WTC11 (cell line): ENCODE measurements around the gene NCAPD2. TPM values are rescaled to one million over a fixed set of nuclear protein-coding genes. Genes with fewer than 3 reads are reported as not detected.
"Not testable (repeated sequence)": the region's sequence is repeated elsewhere in the genome, so short reads cannot be mapped to it uniquely, and the experiment has no call there.

ENCODE experiments used
- ATAC-seq: fragments of 200-7000 bp; cut with Tn5 transposase; 2 replicates; pipeline ENCODE4 v1.10.0; 2021; ENCODE audit warnings: mild to moderate bottlenecking, moderate library complexity
- CTCF ChIA-PET: fragments of 300-600 bp; sonication (Branson Sonifier 250); formaldehyde crosslinking; loops from one replicate; lab custom pipeline; 2021; ENCODE audit warnings: antibody characterized with exemption; lab: Charles Lee
- POLR2A ChIA-PET: fragments of 350-600 bp; sonication (Branson Sonifier 250); formaldehyde crosslinking; loops from one replicate; lab custom pipeline; 2021; ENCODE audit warnings: antibody characterized with exemption; lab: Charles Lee
- DNase-seq: peaks from one replicate; pipeline ENCODE4 v3.0.0; 2021; ENCODE audit warnings: low spot score
- H3K27ac Mint-ChIP-seq: 2 replicates; pipeline ENCODE4 v1.8.0; 2021; ENCODE audit warnings: mixed read lengths
- H3K27me3 Mint-ChIP-seq: 2 replicates; pipeline ENCODE4 v1.8.0; 2021; ENCODE audit warnings: low read depth, mild to moderate bottlenecking, moderate library complexity, mixed read lengths
- H3K36me3 Mint-ChIP-seq: 2 replicates; pipeline ENCODE4 v1.8.0; 2021; ENCODE audit warnings: mixed read lengths
- H3K4me1 Mint-ChIP-seq: 2 replicates; pipeline ENCODE4 v1.8.0; 2022; ENCODE audit warnings: mixed read lengths
- H3K4me3 Mint-ChIP-seq: 2 replicates; pipeline ENCODE4 v1.8.0; 2021; ENCODE audit warnings: mild to moderate bottlenecking, moderate library complexity, mixed read lengths
- H3K9me3 Mint-ChIP-seq: 2 replicates; pipeline ENCODE4 v1.8.0; 2021; ENCODE audit warnings: mixed read lengths
- CTCF ChIP-seq: fragments of 200-600 bp; IDR thresholded peaks from 2 replicates; pipeline ENCODE4 v1.8.0; 2022; ENCODE audit warnings: antibody characterized with exemption
- GTF2I ChIP-seq: fragments of 250-450 bp; sonication (Bioruptor Pico); conservative IDR thresholded peaks from 2 replicates; pipeline ENCODE4 v1.4.0; 2021; ENCODE audit warnings: mild to moderate bottlenecking
- HMGXB4 ChIP-seq: sonication (generic); formaldehyde crosslinking; IDR thresholded peaks from 2 replicates; pipeline ENCODE4 v1.8.1; 2023; ENCODE audit warnings: mild to moderate bottlenecking, moderate library complexity, missing genetic modification reagents
- NFYB ChIP-seq: sonication (generic); formaldehyde crosslinking; conservative IDR thresholded peaks from 2 replicates; pipeline ENCODE4 v1.8.0; 2022; ENCODE audit warnings: low read depth, missing genetic modification reagents
- NR3C1 ChIP-seq: sonication (generic); formaldehyde crosslinking; conservative IDR thresholded peaks from 2 replicates; pipeline ENCODE4 v1.8.1; 2023; ENCODE audit warnings: low read depth, mild to moderate bottlenecking, missing genetic modification reagents
- RELA ChIP-seq: sonication (generic); formaldehyde crosslinking; IDR thresholded peaks from 2 replicates; pipeline ENCODE4 v1.8.1; 2022; ENCODE audit warnings: missing genetic modification reagents, mild to moderate bottlenecking, borderline replicate concordance
- RORB ChIP-seq: fragments of 250-450 bp; sonication (Bioruptor Pico); IDR thresholded peaks from 2 replicates; pipeline ENCODE4 v1.9.0; 2021; ENCODE audit warnings: mild to moderate bottlenecking
- total RNA-seq: library from RNA; stranded (reverse); gene quantifications from 3 replicates; pipeline ENCODE4 v1.2.3, GENCODE V29; 2021
- TF ChIP-seq, protein P1 (sequence below): sonication (generic); formaldehyde crosslinking; IDR thresholded peaks from 2 replicates; pipeline ENCODE4 v1.8.1; 2022; ENCODE audit warnings: mild to moderate bottlenecking, moderate library complexity, missing genetic modification reagents
- TF ChIP-seq, protein P2 (sequence below): sonication (generic); formaldehyde crosslinking; IDR thresholded peaks from 2 replicates; pipeline ENCODE4 v1.8.1; 2023; ENCODE audit warnings: mild to moderate bottlenecking, missing genetic modification reagents, moderate library complexity

NCAPD2 gene
- total RNA-seq, 1 experiment from 2014 or later: 141 TPM

GRCh38 chr12:6465467-6466183 lies 28.3 kb upstream of the NCAPD2 start:
- Mint-ChIP-seq H3K4me3 (no peak overlapping the region), H3K36me3 (peaks cover 55% of the 10 kb centered on the region), H3K27me3 (peaks cover 7% of the 10 kb centered on the region), H3K9me3 (no peaks in the 10 kb centered on the region)
- no peak for TF ChIP-seq NFYB (CRISPR knock-in tag)
- TF ChIP-seq CTCF: peak; percentile 74
- no peak for TF ChIP-seq HMGXB4 (CRISPR knock-in tag)
- TF ChIP-seq, all 79 proteins: peak for 1
- peak; percentile 71 for ATAC-seq
- peaks cover 19% of the 10 kb centered on the region for H3K4me1 Mint-ChIP-seq
- ChIA-PET CTCF (interaction anchor here (0.6 to 3.2 kb wide), 53 partner anchors 9 to 477 kb away, joined by 3 to 77 read pairs (median 5); partner anchors contain the start of genes CD27, LTBR, MRPL51 and TAPBPL), POLR2A (interaction anchor here (0.6 to 1.2 kb wide), 8 partner anchors 28 to 139 kb away, joined by 3 to 6 read pairs (median 3); partner anchors contain the start of genes MRPL51 and SCNN1A)
- peak; percentile 52 for DNase-seq
- no peak overlapping the region for H3K27ac Mint-ChIP-seq

DNA sequence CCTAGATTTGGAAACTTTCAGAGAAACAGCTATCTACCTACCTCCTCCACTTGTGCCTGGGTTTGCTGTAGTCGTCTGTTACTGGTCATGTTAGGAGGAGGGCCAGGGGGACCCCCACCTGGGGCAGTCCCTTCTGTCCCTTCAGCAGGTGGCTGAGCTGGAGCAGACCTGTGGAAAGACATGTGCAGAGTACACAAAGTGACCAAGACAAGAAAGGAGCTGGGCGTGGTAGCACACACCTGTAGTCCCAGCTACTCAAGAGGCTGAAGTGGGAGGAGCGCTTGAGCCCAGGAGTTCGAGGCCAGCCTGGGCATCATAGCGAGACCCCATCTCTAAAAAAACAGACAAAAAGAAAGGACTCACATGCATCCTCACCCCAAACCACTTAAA lies 27.7 kb upstream of the NCAPD2 start:
- H3K4me3 Mint-ChIP-seq: no peak overlapping the region
- ATAC-seq (no peak), DNase-seq (no peak)
- TF ChIP-seq, protein P1, sequence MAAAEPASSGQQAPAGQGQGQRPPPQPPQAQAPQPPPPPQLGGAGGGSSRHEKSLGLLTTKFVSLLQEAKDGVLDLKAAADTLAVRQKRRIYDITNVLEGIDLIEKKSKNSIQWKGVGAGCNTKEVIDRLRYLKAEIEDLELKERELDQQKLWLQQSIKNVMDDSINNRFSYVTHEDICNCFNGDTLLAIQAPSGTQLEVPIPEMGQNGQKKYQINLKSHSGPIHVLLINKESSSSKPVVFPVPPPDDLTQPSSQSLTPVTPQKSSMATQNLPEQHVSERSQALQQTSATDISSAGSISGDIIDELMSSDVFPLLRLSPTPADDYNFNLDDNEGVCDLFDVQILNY (CRISPR knock-in tag): no peak
- TF ChIP-seq RELA (CRISPR knock-in tag): no peak
- TF ChIP-seq RORB (CRISPR knock-in tag): no peak
- TF ChIP-seq GTF2I: no peak
- no peak for TF ChIP-seq NR3C1 (CRISPR knock-in tag)
- no peak for TF ChIP-seq NFYB (CRISPR knock-in tag)
- TF ChIP-seq, protein P2, sequence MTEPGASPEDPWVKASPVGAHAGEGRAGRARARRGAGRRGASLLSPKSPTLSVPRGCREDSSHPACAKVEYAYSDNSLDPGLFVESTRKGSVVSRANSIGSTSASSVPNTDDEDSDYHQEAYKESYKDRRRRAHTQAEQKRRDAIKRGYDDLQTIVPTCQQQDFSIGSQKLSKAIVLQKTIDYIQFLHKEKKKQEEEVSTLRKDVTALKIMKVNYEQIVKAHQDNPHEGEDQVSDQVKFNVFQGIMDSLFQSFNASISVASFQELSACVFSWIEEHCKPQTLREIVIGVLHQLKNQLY (CRISPR knock-in tag): no peak
- H3K4me1 Mint-ChIP-seq: peaks cover 20% of the 10 kb centered on the region
- H3K27ac Mint-ChIP-seq: no peak overlapping the region
- H3K9me3 Mint-ChIP-seq: no peaks in the 10 kb centered on the region
- H3K27me3 Mint-ChIP-seq: peaks cover 7% of the 10 kb centered on the region
- peaks cover 50% of the 10 kb centered on the region for H3K36me3 Mint-ChIP-seq
- ChIA-PET CTCF (interaction anchor here (0.6 to 3.2 kb wide), 39 partner anchors 9 to 478 kb away, joined by 3 to 77 read pairs (median 8); partner anchors contain the start of genes CD27, LTBR, MRPL51 and TAPBPL), POLR2A (interaction anchor here (0.9 to 1.2 kb wide), 2 partner anchors 130 to 140 kb away, joined by 3 to 6 read pairs; no protein-coding TSS in a partner anchor)

GRCh38 chr12:6466751-6467150 lies 27.2 kb upstream of the NCAPD2 start:
- H3K27me3 Mint-ChIP-seq, H3K4me3 Mint-ChIP-seq, DNase-seq, H3K27ac Mint-ChIP-seq, POLR2A ChIA-PET, ATAC-seq, H3K9me3 Mint-ChIP-seq: not testable (repeated sequence)
- H3K36me3 Mint-ChIP-seq: peaks cover 46% of the 10 kb centered on the region
- CTCF ChIA-PET: interaction anchor here (0.6 to 3.2 kb wide), 7 partner anchors 10 to 223 kb away, joined by 3 to 77 read pairs (median 25); partner anchors contain the start of genes CD27, TAPBPL and ZNF384
- peaks cover 21% of the 10 kb centered on the region for H3K4me1 Mint-ChIP-seq

DNA sequence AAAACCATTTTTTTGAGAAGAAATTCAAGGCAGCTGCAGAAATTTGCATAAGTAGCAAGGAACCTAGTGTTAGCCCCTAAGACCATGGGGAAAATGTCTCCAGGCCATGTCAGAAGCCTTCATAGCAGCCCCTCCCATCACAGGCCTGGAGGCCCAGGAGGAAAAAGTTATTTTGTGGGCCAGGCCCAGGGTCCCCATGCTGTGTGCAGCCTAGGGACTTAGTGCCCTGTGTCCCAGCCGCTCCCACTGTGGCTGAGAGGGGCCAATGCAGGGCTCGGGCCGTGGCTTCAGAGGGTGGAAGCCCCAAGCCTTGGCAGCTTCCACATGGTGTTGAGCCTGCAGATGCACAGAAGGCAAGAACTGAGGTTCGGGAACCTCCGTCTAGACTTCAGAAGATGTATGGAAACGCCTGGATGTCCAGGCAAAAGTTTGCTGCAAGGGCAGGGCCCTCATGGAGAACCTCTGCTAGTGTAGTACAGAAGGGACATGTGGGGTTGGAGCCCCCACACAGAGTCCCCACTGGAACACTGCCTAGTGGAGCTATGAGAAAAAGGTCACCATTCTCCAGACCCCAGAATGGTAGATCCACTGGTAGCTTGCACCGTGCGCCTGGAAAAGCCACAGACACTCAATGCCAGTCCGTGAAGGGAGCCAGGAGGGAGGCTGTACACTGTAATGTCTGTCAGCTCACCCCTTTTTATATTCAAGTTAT lies 26.2 kb upstream of the NCAPD2 start:
- Mint-ChIP-seq H3K27me3 (peaks cover 16% of the 10 kb centered on the region), H3K4me1 (peaks cover 27% of the 10 kb centered on the region), H3K36me3 (peaks cover 38% of the 10 kb centered on the region)
- POLR2A ChIA-PET, H3K27ac Mint-ChIP-seq, ATAC-seq, H3K4me3 Mint-ChIP-seq, H3K9me3 Mint-ChIP-seq: not testable (repeated sequence)
- DNase-seq: peak; percentile 9
- CTCF ChIA-PET: interaction anchor here (1.5 to 1.7 kb wide), 2 partner anchors 142 to 144 kb away, joined by 3 to 5 read pairs; no protein-coding TSS in a partner anchor
